IPS DF 19.7 (cell line): ENCODE results near the gene SETDB1.

Experiments used
- DNase-seq: peaks from one replicate; pipeline ENCODE4 v3.0.0-alpha.2; 2013; ENCODE audit warnings: low read depth, low spot score

SETDB1 gene

DNA sequence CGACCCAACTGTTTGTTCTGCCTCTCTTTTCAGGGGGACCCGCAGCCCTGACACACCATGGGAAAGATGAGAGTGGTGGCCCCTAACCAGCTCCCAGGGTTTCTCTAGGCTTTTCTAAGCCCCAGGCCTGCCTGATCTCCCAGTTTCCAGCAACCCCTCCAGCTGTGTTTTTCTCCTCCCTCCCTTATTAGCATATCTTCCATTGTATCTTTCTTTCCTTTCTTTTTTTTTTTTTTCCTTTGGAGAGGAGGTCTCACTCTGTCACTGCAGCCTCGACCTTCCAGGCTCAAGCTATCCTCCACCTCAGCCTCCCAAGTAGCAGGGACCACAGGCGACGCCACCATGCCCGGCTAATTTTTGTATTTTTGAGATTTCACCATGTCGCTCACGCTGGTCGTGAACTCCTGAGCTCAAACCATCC is 50.2 kb downstream of the SETDB1 start:
- DNase-seq = no peak

DNA sequence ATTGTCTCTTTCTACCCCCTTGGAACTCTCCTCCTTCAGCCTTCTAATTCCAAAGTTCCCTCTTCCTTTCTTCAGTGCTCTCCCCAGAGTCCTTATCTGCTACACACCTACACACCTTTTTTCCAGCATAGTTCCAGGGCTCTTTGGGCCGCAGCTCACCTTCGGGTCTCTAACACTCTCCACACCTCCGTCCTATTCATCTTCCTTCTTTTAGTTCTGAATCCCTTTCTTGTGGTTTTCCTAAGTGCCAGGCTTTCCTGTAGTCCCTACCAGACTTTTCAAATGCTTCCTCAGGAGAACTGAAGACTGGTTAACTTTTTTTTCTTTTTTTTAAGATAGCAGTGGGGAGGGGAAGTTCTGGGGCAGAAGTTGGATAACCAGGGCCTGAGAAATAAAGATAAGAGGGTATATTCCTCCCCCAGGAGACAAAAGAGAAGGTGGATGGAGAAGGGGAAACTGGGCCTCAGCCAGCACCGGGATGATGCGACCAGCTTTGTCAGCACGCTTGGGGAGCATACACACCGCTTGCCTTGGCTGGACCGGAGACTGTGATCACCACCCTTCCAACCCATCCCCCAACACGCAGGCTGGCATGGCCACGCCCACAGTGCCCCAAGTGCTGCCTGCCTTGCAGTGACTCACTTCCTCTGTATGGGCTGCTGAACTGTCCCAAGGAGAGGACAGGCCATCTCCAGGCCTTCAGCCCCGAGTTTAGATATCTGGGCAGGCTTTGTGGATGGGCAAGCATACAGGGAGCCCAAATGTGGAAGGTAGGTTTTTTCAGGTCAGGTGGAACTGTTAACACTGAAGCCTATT is 50.9 kb downstream of the SETDB1 start:
- no peak for DNase-seq

DNA sequence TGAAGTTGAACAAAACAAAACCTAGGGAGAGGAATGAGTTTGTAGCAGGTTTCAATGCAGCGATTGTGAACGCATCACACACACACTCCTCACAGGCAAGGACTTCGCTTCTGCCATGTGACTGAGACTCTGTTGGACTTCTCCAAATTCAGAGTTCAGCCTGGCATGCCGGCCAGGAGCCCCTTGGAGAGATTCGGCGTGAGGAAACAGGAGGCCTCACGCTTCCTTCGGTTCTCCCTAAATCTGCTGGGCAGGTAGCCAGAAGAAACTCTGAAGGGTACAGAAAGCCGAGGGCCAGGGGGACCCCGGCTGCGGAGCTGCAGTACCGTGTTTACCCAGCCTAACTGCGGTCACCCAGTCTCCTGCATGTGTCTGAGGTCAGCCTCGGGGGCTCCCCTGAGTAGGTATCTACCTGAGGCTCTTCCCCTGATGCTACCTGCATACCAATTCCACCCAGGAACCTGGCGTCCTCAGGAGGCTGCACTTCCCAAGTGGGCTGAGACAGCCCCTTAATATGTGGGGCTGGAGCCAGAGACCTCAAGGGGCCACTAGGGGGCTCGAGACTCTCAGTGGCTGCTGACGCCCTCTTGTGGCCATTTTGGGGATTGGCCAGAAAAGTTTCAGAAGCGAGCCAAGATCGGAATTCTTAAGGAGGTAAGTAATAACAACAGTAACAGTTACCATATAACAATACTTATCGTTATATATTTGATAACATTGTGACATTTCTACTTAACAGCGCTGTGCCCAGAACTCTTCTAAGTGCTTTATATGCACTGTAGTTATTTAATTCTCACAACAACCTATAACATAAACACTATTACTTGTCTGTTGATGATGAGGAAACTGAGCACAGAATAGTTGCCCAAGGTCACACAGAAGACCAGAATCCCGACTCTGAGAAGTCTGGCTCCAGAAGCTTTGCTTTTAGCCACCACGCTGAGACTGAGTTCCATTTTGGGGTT is 53.2 kb downstream of the SETDB1 start:
- no peak for DNase-seq

DNA sequence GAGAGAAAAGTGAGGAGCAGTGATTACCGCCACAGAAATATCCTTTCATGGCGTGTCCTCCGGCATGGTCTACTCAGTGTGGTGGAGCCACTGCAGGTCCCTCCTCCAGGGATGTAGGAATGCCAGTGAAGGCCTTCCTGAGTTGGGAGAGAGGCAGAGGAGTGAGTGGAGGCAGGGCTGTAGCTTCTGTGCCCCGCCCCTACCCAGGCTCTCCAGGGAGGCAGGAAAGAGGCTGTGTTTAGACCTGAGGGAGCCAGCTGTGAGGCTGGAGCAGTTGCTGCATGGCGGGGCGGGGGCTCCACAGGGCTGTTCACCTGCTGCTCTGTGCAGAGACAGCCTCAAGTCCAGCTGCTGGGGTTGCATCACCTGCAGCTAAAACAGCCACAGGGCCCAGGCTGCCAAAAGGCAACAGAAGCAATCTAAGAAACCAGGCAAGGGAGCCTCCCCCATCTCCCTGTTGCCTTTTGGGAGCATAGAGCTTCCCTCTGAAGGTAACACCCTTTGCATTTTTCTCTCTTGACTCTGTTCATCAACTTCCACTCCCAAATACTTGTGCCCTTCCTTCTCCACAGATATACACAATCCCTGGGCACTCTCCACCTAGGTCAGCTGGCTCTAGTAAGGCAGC is 55.1 kb downstream of the SETDB1 start:
- peak; percentile 90 for DNase-seq

DNA sequence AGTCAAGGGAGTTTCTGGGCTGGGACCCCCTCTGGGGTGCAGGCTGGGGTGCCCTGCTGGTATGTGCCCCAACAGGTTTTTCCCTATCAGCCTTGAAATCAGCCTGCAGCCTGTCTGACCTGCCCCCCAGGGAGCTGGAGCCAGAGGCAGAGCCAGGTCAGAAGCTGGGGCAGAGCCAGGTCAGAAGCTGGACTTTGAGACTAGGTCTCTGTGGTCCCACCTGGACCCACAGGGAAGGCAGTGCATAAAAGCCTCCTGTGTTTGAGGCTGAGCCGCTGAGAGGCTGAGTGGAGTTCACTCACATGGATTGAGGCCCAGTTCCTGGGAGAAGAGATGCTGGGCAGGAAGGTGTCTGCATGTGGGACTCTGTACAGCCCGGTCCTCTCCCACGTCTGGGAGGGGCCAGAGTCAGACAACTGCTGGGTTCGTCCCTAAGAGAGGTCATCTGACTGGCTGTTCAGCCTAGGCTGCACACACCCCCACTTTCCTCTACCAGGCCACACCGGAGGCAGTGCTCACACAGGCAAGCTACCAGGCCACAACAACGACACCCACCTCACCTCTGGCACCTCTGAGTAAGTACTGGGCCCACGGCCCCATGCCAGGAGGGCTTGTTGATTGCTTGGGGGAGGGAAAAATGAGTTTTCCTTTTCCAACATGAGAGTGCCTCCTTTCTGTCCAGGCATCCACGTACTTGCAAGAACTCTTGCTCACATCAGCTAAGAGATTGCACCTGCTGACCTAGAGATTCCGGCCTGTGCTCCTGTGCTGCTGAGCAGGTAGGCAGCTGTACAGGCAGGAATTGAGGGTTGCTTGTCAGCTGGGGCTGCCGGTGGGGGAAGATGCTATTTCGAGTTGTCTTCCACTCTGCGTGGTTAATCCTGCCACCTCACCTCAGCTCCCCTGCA is 55.9 kb downstream of the SETDB1 start, which contains the start of gene ANXA9:
ANXA9 (plus strand) TSS at position 488 of the 908 bp plus-strand sequence. CDS start 814 bp downstream, outside the sequence.
- DNase-seq = no peak

DNA sequence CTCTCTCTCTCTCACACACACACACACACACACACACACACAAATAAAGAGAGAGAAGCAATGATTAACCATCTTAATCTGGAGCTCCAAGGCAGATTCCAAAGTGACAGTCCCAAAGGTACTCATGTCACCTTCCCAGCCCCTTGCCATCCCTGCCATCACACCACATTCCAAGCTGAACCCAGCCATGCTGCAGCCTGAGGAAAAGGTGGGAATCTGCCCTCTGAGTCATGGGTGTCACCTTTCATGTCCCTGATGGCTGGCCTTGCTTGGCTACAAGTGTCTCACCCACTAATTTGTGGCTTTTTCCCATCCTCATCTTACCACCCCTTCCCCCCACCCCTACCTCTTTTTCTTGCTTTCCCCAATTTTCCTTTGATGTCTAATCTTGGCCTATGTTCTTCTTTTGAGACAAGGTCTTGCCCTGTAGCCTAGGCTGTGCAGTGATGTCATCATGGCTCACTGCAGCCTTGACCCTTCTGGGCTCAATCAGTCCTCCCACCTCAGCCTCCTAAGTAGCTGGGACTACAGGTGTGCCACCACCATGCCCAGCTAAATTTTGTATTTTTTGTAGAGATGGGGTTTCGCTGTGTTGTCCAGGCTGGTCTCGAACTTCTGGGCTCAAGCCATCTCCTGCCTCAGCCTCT is 59.1 kb downstream of the SETDB1 start:
- no peak for DNase-seq

DNA sequence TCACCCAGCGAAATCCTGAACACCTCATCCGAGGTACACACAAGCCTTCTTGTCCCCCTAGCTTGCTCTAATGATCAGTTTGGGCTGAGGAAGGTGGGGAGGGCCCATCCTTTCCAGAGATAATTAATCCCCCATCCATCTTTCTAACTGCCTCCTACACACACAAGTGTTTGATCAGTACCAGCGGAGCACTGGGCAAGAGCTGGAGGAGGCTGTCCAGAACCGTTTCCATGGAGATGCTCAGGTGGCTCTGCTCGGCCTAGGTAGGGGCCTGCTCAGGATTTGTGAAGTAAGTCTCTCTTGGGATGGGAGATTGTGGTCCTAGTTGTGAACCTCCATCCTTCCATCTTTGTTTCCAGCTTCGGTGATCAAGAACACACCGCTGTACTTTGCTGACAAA is 61.8 kb downstream of the SETDB1 start:
- no peak for DNase-seq

DNA sequence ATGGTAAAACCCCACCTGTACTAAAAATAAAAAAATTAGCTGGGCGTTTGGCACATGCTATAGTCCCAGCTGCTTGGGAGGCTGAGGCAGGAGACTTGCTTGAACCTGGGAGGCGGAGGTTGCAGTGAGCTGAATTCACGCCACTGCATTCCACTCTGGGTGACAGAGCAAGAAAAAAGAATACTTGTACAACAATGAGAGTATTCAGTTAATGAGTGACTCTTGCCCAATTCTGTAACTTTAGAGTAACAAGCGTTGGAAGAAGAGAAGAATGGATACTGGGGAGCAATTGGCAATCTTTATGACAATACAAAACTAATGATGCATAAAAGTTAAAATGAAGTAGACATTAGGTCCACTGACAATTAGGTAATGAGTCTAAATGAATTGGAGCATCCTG is 66.5 kb downstream of the SETDB1 start:
- no peak for DNase-seq

DNA sequence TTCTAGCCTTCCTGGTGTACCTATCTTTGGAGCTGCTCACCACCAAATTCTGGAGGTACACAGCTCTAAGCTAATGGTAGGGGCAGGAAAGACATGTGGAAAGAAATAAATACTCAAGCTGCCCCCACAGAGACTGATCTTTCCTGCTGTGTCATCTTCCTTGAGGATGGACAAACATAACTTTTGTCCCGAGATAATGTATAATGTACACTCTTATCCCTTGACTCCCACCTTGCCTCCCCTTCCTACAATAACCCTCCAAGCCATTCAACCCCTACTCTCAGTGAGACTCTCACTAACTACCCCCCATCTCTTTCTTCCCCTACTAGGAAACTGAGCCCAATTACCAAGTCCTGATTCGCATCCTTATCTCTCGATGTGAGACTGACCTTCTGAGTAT is 68.1 kb downstream of the SETDB1 start:
- no peak for DNase-seq

DNA sequence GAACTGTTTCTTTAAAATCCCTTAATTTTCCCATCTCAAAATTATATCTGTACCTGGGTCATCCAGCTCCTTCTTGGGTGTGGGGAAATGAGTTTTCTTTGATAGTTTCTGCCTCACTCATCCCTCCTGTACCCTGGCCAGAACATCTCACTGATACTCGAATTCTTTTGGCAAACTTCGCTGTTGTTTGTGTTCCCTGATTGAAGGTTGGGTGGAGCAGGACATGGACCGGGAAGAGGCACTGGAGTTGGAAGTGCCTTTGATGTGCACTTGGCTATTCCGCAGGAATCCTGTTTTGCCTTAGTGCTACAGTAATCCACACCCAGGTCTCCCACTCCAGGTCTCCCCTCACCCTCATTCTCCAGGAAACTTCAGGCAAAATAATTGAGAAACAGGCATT is 69.3 kb downstream of the SETDB1 start:
- no peak for DNase-seq

DNA sequence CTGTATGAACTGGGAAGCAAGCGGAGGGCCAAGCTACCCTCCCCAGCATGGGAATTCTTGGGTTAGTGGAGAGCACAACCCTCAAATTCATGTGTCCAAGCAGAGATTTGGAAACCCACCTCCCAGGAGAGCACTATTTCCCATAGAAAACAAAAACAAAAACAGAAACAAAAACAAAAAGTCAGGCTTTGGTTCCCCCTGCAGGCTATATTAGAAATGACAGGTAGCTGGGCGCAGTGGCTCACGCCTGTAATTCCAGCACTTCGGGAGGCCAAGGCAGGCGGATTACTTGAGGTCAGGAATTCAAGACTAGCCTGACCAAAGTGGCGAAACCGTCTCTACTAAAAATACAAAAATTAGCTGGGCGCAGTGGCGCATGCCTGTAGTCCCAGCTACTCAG is 69.7 kb downstream of the SETDB1 start:
- DNase-seq = no peak

DNA sequence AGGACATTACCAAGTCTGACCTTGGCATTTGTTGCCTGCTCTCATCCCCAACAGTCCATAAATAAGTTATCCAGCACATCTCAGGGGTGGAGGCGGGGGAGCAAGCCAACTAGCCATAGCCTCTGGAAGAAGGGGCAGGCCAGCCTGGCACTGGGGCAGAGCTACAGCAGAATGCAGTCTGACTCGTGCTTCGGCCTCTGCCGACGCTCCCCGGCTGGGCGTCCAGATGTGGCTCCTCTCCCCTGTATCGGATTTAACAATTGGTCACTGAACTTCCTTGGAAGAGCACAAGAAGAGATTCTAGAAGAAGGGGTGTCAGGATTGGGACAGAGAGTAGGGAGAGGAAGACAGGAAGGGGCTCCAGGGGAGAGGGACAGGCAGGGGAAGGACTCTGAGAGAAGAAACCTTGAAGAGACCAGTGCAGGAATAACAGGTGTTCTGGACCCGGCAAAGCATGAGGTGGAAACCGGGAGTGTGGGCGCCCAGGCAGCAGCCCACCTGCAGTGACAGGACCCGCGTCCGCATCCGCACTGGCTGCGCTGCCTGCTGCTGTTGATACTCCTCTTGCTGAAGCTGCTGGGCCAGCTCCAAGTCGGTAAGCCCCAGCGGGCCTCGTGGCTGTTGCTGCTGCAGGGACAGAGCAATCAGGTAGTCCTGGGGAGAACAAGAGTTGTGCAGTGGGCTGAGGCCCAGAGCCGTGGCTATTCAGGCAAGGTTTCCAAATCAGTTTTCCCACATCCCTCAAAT is 71.1 kb downstream of the SETDB1 start:
- DNase-seq = no peak

DNA sequence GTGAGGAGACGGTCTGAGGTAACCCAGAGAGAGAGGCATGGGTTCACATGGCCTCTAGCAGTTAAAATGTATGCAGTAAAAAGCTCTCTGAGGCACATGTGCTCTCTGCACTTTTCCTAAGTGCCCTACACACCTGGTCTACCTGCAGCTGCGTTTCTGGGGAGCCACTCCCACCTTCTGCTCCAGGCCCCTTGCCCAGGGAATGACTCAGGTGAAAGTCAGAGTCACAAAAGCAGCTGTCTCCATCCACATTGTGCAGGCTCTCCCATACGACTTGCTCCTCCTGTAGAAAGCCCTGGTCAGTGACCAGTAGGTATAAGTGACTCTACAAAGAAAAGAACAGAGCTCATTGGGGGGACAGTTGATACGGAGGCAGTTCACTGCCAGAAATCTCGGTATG is 71.8 kb downstream of the SETDB1 start:
- no peak for DNase-seq

DNA sequence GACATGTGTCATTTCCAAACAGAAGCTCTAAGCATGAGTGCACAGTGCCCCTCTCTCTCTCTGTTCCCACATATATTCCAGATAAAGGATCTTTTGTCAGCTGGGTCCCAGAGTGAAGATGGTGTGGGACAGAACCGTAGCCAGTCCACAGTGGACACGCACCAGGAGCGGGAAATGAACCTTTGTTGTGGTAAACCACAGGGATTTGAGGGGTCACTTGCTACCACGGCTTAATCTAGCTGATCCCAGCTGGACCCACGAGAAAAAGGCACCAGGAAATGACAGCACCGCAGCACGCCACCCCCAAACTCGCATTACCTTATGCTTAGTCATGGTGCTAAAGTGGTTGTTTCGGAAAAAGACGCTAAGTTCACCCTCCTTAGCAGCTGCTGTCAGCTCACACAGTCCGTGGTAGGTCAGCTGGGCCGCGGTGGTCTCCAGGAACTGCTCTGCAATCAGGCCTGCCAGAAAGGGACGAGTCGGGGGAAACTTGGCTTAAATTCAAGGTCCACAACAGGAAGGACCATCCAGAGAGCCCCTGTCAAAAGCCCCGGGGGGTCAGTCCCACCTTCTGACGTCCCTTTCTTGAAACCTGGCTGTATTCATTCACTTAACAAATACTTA is 73.0 kb downstream of the SETDB1 start:
- no peak for DNase-seq

DNA sequence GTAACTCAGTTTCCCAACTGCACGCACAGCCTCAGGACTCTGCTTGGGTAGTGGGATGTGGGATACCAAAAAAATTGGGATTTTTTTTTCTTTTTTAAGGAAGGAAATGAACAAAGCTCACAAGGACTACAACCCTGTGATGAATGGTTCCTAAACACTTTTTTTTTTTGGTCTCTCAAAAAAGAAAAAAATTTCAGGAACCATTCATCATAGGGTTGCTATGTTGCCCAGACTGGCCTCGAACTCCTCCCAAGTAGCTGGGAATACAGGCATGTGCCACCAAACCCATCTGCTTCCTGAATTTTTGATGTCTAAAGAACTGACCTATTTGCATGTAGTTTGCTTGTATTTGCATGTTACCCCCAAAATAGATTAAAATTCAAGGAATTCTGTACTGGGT is 73.8 kb downstream of the SETDB1 start:
- no peak for DNase-seq

DNA sequence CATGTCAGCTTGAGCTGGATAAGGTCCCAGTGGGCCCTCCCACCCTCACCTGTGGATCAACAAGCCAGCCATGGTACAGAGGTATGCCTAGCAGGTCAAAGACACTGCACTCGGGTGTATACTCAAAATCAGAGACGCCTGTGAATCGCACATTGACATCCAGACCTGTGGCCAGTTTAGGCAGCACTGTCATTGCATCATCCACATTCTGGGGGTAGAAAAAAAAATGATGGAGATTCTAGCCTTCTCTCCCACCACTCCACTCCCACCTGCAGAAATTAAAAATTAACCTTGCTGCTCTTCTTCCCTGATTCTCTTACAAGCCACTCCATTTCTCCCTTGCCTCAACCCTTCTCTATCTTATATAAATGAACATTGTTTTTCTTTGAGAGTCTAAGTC is 74.2 kb downstream of the SETDB1 start:
- no peak for DNase-seq

DNA sequence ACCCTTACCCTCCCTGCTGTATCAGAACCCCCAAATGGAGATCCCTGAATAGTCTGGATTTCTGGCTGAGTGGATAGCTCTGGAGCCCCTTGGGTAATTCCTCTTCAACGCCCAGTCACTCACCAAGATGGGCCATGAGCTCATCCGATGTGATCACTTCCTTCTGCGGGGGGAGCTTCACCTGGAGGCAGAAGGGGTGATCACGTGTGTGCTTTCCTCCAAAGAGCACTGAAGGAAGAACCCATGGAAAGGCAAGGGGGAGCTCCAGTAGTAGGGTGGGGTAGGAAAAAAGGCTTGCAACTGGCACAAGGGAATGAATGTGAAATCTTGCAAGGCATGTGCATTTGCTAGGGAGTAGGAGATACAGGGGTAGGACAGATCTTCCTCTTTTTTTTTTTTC is 75.4 kb downstream of the SETDB1 start:
- DNase-seq = no peak

DNA sequence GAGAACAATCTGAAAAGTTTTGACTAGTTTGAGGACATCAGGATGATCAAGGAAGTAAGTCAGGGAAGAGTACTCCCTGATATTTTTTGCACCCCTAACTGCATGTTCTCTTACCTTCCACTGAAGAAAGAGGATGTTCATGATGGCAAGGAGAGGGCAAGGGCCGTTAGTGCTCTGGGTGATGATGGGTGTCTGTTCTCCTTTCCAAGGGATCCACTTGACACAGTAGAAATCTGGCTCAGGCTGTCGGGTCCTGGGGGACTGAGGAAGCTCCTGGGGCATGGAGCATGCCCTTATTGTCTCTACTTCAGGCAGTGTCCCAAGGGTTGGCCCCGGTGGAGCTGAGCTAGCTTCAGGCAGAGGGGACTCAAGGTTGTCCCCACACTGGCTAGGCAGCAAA is 75.9 kb downstream of the SETDB1 start:
- no peak for DNase-seq

DNA sequence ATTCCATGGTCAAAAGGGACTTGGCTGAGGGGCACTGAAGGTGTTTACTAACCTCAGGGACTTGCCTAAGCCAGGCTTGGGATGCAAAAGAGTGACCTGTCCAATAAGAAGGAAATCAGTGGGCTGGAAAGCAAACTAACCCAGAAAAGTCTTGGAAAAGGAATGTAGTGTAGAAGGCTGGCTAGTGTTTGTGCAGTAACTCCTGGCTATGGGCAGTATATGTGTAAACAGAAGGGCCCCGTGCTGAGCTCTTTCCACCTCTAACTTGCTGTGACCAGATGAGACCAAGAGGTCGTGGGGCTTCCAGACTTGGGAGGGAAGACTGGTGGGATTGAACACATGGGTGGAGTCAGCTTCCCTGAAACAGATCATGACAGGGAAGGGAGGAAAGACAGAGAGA is 76.4 kb downstream of the SETDB1 start:
- no peak for DNase-seq
